HG03558 (cell line): ENCODE data around the gene KDM2A.
"Not testable (repeated sequence)": the region's sequence is repeated elsewhere in the genome, so short reads cannot be mapped to it uniquely, and the experiment has no call there.

ENCODE experiments used
- ATAC-seq: cut with Tn5 transposase; IDR thresholded peaks from one replicate; pipeline ENCODE4 v1.9.1; 2021; ENCODE audit warnings: moderate number of reproducible peaks; ENCODE audit not compliant: unreplicated experiment; ENCODE audit errors: extremely low read depth

KDM2A gene

DNA sequence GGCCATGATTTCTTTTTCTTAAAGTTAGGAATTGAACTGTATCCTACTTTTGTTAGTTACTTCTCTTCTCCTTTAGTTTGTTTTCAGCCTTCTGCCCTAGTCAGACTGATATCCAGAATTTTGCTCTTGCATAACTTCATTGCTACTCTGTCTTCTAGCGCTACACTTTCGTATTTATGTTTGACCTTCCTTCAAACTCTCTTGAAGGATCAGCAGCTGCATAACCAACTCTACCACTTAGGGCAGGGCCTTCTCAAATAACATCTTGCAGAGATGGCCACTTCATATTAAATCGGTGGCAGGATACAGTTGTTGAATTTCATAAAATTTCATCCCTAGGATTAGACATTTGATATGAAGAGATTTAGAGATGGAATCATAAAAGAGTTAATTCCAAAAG, 43.9 kb downstream of the KDM2A start:
- no peak for ATAC-seq

DNA sequence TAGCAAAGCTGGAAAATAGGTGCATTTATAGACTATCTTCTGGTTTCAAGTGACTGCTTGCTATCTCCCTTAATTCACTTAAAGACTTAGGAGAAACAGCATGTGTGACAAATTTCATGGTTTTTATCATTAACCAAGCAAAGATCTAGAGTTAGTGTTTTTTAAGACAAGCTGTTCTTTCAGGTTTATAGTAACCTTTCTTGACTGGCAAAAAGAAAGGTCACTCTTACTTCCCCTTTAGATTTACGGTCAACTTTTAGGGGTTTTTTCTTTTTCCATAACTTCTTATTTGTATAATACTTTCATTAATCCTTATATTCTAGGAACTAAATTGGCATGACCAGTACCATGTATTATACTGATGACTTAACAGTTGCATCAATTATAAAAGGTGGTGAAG, 46.6 kb downstream of the KDM2A start:
- ATAC-seq = no peak

DNA sequence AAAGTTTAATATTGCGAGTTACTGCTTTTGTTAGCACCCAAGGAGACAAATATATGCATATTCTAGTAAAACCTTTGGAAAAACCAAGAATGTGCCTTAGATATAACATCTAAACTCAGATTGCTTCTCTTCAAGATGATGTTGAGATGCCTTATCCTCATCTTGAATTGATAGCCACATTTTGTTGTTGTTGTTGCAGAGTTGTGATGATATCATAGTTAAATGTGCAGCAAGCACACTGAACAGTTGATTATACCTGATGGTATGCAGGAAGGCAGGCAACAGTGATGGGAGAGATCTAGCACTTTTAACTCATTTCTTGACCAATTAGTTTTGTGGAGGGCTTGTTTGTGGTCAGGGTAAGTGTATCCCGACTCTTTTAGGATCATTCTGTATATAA, 48.0 kb downstream of the KDM2A start:
- ATAC-seq = no peak

DNA sequence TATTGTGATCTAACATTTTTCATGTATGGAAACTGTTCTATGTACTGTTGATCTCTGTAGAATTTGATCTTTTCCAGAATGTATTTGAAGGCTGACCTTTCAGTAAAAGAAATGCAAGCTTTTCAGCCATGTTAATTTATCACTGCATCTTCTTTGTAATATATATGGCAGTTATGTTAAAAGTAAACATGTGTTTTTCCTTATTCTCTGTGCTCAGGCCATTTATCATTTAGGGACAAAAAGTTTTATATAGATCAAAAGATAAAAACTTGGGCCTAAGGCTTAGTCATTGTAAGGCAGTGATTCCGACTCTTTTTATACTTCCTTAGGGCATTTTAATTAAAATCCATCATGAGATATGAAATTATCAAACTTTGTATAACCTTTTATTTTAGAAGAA, 48.7 kb downstream of the KDM2A start:
- no peak for ATAC-seq

DNA sequence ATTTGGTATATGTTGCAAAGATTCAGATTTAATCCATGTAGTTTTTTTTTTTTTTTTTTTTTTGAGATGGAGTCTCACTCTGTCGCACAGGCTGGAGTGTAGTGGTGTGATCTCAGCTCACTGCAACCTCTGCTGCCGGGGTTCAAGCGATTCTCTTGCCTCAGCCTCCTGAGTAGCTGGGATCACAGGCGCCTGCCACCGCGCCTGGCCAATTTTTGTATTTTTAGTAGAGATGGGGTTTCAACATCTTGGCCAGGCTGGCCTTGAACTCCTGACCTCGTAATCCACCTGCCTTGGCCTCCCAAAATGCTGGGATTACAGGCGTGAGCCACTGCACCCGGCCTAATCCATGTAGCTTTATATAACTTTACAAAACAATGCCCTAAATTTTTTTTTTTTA, 49.8 kb downstream of the KDM2A start:
- ATAC-seq = not testable (repeated sequence)

DNA sequence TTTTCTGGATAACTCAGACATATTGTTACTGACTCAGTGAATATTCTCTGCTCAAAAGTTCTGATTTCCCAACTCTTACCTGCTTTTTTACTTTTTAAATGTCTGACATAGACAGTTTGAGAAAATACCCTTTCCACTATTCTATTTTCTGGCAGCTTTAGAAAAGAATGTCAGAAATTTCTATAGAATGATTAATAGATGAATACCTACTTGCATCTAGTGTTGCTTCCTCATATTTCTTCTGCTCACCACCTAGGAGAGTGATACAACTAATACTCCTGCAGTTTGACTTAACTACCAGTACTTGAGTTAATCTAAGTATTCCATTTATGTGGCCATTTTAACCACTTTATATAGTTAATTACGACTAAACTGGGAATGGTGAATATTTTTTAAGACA, 55.2 kb downstream of the KDM2A start:
- ATAC-seq = no peak

DNA sequence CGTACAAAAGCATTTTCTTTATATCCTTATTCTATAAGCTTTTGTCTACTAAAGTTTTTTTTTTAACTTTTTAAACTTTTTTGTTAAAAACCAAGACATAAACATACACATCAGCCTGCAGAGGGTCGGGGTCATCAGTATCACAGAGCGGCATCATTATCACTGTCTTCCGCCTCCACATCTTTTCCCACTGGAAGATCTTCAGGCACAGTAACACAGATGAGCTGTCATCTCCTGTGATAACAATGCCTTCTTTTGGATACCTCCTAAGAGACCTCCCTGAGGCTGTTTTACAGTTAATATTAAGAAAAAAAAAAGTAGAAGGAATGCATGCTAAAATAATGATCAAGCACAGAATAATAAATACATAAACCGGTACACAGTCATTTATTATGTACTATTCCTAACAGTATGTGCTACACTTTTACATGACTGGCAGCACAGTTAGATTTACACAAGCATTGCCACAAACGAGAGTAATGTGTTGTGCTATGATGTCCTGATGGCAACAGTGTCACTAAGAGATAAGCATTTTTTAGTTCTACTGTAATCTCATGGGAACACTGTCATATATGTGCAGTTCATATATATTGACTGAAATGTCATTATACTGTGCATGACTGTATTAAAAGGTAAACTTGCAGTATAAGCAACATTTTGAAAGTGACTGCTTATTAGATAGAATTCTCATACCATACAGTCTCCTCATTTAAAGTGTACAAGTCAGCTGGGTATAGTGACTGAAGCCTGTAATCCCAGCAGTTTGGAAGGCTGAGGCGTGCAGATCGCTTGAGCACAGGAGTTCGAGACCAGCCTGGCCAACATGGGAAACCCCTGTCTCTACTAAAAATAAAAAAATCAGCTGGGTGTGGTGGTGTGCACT, 58.6 kb downstream of the KDM2A start:
- no peak for ATAC-seq

DNA sequence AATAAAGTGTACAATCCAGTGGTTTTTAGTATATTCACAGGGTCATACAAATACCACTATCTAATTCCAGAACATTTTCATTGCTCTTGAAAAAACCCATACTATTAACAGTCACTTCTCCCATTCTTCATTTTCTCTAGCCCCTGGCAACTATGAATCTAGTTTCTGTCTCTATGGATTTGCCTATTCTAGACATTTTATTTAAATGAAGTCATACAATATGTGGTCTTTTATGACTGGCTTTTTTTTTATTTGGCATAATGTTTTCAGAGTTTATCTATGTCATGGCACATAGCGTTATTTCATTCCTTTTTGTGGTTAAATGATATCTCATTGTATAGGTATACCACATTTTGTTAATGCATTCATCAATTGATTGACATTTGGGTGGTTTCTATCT, 59.4 kb downstream of the KDM2A start:
- no peak for ATAC-seq

DNA sequence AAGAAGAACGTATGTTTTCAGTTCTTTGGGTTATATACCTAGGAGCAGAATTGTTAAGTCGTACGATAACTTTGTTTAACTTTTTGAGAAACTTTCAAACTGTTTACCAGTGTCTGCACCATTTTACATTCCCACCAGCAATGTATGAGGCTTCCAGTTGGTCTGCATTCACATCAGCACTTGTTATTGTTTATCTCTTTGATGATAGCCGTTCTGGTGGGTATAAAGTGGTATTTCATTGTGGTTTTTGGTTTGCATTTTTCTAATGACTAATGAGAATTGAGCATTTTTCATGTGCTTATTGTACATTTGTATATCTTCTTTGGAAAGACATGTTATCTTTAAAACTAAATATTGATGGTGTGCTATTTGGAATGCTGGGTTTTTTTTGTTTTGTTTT, 59.8 kb downstream of the KDM2A start:
- ATAC-seq = no peak

DNA sequence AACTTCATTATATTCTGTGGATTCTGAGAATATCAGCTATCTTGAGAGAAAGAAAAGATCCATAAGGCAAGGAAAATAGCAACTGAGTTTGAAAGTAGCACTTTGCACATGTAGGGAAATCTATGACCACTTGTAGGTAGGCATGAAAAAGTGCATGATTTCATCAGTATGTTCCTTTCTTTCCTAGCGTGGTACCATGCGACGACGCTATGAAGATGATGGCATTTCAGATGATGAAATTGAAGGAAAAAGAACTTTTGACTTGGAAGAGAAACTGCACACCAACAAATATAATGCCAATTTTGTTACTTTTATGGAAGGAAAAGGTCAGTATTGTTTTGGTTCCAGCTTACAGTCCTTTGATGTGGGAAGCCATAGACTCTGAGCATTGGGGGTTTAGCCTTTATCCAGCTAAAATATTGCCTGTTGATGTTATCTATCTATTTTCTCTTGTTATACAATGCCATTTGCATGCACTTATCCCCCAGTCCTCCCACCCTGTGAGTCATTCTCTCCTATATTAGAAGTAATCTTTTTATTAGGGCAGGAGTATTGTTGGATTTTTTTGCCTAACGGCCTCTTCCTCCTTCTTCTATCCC, 60.9 kb downstream of the KDM2A start:
- ATAC-seq = no peak

DNA sequence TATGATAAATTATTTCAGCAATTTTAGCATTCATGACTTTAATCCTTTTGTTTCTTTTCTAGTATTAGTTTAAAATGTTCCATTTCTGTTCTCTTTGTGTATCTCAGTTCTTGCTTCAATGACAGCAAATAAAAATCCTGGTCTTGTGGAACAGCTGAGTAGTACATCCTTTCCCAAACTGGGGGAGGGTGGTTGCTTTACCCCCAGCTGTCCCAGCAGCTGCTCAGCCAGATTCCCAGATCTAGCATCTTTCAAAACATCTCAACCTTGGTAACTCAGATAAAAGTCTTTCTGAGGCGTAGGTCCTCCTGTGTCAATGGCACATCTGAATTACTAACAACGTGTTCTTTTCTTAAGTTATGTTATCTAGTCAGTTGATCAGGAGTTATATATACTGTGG, 75.0 kb downstream of the KDM2A start:
- ATAC-seq = no peak

DNA sequence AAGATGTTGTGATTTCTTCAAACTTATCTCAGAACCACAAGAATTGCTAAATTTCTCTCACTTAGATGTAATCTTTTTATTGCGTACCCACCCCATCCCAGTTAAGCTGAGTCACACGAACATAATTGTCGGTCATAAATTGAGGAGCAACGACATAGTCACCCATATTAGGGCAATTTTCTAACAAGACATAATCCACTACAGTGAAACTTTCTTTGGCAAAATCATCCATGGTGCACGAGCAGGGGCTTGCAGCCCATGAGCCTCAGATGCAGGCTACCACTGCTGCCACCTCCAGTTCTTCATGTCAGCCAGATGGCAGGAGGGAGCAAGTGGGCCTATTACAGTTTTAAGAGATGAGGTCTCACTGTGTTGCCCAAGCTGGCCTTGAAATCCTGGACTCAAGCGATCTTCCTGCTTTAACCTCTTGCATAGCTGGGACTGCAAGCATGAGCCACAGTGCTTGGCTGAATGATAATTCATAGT, 77.0 kb downstream of the KDM2A start:
- ATAC-seq = no peak

DNA sequence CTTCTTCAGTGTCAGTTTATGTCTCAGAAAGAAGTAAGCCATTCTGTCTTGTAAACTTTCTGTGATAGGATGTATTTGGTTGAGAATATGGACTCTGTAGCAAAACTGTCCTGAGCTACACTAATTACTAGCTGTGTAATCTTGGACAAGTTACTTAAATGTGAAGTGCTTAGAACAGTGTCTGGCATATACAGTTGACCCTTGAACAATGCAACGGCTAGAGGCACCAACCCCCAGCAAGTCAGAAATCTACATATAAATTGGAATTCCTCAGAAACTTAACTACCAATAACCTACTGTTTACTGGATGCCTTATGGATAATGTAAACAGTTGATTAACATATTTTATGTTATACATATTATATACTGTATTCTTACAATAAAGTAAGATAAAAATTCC, 78.5 kb downstream of the KDM2A start:
- ATAC-seq = no peak

DNA sequence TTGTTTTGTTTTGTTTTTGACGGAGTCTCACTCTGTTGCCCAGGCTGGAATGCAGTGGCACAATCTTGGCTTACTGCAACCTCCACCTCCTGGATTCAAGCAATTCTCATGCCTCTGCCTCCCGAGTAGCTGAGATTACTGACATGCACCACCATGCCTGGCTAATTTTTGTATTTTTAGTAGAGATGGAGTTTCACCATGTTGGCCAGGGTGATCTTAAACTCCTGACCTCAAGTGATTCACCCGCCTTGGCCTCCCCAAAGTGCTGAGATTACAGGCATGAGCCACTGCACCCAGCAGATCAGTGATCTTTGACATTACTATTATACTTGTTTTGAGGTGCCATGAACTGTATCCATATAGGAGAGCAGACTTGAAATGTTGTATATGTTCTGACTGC, 79.7 kb downstream of the KDM2A start:
- ATAC-seq = not testable (repeated sequence)

DNA sequence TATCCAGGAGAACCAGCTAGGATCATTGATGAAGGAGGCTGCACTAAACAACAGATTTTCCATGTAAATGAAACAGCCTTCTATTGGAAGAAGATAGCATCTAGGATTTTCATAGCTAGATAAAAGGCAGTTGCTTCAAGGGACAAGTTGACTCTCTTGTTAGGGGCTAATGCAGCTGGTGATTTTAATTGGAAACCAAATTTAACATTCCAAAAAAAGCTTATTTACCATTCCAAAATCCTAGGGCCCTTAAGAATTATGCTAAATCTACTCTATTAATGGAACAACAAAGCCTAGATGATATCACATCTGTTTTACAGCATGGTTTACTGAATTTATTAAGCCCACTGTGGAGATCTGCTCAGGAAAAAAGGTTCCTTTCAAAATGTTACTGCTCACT, 80.7 kb downstream of the KDM2A start:
- no peak for ATAC-seq

DNA sequence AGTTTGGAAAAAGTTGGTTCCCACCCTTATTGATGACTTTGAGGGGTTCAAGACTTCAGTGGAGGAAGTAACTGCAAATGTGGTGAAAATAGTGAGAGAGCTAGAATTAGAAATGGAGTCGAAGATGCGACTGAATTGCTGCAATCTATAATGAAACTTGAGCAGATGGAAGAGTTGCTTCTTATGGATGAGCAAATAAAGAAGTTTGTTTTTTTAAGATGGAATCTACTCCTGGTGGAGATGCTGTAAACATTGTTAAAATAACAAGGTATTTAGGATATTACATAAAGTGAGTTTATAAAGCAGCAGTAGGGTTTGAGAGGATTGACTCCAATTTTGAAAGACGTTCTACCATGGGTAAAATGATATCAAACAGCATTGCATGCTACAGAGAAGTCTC, 83.0 kb downstream of the KDM2A start:
- no peak for ATAC-seq

DNA sequence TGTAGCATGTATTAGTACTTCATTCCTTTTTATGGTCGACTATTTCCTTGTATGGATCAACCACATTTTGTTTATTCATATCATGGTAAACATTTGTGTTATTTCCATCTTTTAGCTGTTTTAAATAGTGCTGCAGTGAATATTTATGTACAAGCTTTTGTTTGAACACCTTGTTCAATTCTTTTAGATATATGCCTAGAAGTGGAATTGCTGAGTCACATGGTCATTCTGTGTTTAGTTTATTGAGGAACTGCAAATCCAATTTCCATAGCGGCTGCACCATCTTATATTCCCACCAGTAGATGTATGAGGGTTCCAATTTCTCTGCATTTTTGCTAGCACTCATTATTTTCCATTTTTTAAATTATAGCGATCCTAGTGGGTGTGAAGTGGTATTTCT, 85.8 kb downstream of the KDM2A start:
- ATAC-seq = no peak

DNA sequence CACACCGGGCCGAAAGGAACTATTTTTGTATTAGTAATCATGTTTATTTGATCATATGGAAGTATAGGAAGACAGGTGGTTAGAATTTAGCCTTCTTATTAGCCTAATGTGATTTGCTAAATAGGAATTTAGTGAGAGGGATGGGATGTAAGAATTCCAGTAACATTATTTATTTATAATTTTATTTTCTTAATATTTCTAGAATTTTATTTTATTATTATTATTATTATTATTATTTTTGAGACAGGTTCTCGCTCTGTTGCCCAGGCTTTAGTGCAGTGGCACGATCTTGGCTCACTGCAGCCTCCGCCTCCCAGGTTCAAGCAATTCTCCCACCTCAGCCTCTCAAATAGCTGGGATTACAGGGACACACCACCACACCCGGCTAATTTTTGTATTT, 90.2 kb downstream of the KDM2A start:
- ATAC-seq = not testable (repeated sequence)

DNA sequence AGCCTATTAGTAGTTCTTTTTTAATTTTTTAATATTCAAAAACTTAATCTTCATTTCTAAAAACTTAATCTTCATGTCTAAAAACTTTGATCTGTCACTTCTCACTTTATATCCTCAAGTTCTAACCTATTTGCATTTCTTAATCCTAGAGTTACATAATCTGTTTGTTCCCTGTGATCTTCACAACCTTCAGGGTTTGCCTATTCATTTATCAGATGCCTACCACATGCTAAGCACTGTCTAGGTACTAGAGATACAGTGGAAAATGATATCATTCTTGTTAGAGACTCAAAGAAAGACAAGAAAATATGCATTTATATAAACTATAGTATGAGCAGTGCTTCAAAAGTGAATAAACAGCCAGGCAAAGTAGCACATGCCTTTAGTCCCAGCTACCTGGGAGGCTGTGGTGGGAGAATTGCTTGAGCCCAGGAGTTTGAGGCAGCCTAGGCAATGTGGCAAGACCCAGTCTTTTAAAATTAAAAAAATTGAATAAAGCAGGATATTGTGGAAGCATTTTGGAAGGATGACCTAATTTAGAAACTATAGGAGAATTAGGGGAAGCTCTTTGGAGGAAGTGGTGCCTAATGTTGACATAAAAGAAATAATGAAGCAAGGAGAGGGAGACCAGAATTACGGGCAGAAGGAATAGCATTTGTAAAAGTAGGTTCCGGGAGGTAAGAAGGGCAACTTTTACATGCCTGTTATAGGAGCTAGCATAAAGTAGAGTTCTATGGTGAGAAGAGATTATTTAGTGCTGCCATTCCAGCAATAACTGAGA, 92.8 kb downstream of the KDM2A start:
- ATAC-seq = no peak

DNA sequence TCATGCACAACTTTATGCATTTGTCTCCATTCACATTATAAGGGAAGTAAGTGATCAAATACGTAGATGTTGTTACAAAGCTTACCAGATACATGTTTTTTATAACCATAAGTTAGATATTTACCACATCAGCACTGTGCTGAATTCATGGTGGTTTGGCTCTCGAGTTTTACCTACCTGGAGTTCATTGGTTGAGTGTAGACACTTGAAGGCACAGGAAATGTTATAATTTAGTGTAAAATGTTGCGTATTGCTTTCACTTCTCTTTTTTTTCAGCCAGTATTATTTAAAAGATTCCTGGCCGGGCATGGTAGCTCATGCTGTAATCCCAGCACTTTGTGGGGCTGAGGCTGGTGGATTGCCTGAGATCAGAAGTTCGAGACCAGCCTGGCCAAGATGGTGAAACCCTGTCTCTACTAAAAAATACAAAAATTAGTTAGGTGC, 94.1 kb downstream of the KDM2A start:
- no peak for ATAC-seq

DNA sequence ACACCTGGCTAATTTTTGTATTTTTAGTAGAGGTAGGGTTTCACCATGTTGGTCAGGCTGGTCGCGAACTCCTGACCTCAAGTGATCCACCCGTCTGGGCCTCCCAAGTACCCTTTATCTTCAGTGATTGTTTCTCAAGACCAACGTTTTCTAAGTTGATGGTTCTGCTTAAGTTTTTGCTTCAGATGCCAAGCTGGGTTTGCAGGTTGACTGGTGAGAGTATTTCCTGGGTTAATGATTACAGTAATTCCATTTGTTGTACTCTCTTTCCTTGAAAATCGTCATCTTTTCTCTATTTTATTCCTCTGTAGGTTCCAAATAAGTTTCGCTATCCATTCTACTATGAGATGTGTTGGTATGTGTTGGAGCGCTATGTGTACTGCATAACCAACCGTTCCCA, 108.7 kb downstream of the KDM2A start:
- no peak for ATAC-seq
